Mesenchymal stem cell (in vitro differentiated cells and primary cell): ENCODE measurements around the gene CPSF4.
A peak's percentile ranks its signal among the peaks of the same experiment; 100 is the strongest.

Experiments
- DNase-seq: peaks from one replicate; pipeline ENCODE4 v3.0.0-alpha.2; 2013
- H2AFZ ChIP-seq: one replicate; pipeline ENCODE4 v1.6.1; 2013; ENCODE audit warnings: low read depth, mild to moderate bottlenecking, control low read depth, inconsistent platforms, low read length, moderate library complexity
- H2AK5ac ChIP-seq: 2 replicates; pipeline ENCODE4 v1.6.1; 2013; ENCODE audit warnings: low read length, moderate library complexity, mild to moderate bottlenecking, inconsistent platforms; ENCODE audit not compliant: severe bottlenecking
- H2BK120ac ChIP-seq: one replicate; pipeline ENCODE4 v1.6.1; 2013; ENCODE audit warnings: low read depth, mild to moderate bottlenecking, inconsistent platforms, low read length, moderate library complexity
- H2BK12ac ChIP-seq, 2 experiments: one replicate each; pipeline ENCODE4 v1.6.1; 2013; ENCODE audit warnings: inconsistent platforms in 2 of 2, low read length in 2 of 2, mild to moderate bottlenecking in 2 of 2, moderate library complexity in 2 of 2, control low read depth in 1 of 2
- H2BK15ac ChIP-seq: one replicate; pipeline ENCODE4 v1.6.1; 2013; ENCODE audit warnings: mild to moderate bottlenecking, low read depth, inconsistent platforms; ENCODE audit not compliant: poor library complexity, severe bottlenecking
- H2BK5ac ChIP-seq: 2 replicates; pipeline ENCODE4 v1.6.1; 2013; ENCODE audit warnings: low read depth, mild to moderate bottlenecking, low read length, control low read depth, inconsistent platforms; ENCODE audit not compliant: poor library complexity, severe bottlenecking
- H3K14ac ChIP-seq, 2 experiments: one replicate each; pipeline ENCODE4 v1.6.1; 2013; ENCODE audit warnings: inconsistent platforms in 2 of 2, low read length in 2 of 2, control low read depth in 1 of 2, mild to moderate bottlenecking in 1 of 2, moderate library complexity in 1 of 2
- H3K18ac ChIP-seq, 2 experiments: one replicate each; pipeline ENCODE4 v1.6.1; 2013; ENCODE audit warnings: inconsistent platforms in 2 of 2, low read length in 2 of 2, control low read depth in 1 of 2, low read depth in 1 of 2, mild to moderate bottlenecking in 1 of 2
- H3K23ac ChIP-seq, 2 experiments: one replicate each; pipeline ENCODE4 v1.6.1; 2013; ENCODE audit warnings: inconsistent platforms in 2 of 2, low read length in 2 of 2, mild to moderate bottlenecking in 2 of 2, moderate library complexity in 2 of 2, control low read depth in 1 of 2
- H3K27ac ChIP-seq: 2 replicates; pipeline ENCODE4 v1.5.1; 2013; ENCODE audit warnings: mild to moderate bottlenecking, moderate library complexity, low read length, control low read depth, inconsistent platforms; ENCODE audit not compliant: poor library complexity, severe bottlenecking
- H3K27me3 ChIP-seq, 2 experiments: 2 replicates each; pipeline versions ENCODE4 v1.6.1 to v1.7.0; 2013; ENCODE audit warnings: low read length in 2 of 2, mild to moderate bottlenecking in 2 of 2, moderate library complexity in 2 of 2, control low read depth in 1 of 2, inconsistent platforms in 1 of 2; ENCODE audit not compliant: control insufficient read depth in 1 of 2, insufficient read depth in 1 of 2
- H3K36me3 ChIP-seq, 2 experiments: 2 replicates each; pipeline versions ENCODE4 v1.6.1 to v1.7.0; 2013; ENCODE audit warnings: low read length in 2 of 2, control low read depth in 1 of 2, inconsistent platforms in 1 of 2, low read depth in 1 of 2, mild to moderate bottlenecking in 1 of 2; ENCODE audit not compliant: insufficient read depth in 2 of 2, control insufficient read depth in 1 of 2
- H3K4ac ChIP-seq, 2 experiments: one replicate each; pipeline ENCODE4 v1.6.1; 2013; ENCODE audit warnings: inconsistent platforms in 2 of 2, low read length in 2 of 2, mild to moderate bottlenecking in 2 of 2, moderate library complexity in 2 of 2, control low read depth in 1 of 2, low read depth in 1 of 2
- H3K4me1 ChIP-seq: 2 replicates; pipeline ENCODE4 v1.6.1; 2013; ENCODE audit warnings: low read depth, low read length, control low read depth; ENCODE audit not compliant: control insufficient read depth, insufficient read depth
- H3K4me2 ChIP-seq: 2 replicates; pipeline ENCODE4 v1.6.1; 2013; ENCODE audit warnings: low read length, mild to moderate bottlenecking, inconsistent platforms; ENCODE audit not compliant: poor library complexity, severe bottlenecking
- H3K4me3 ChIP-seq, 2 experiments: 2 replicates each; pipeline versions ENCODE4 v1.5.1 to v1.7.0; 2013; ENCODE audit warnings: low read length in 2 of 2, mild to moderate bottlenecking in 2 of 2, control low read depth in 1 of 2, low read depth in 1 of 2; ENCODE audit not compliant: insufficient read depth in 1 of 2
- H3K79me1 ChIP-seq: replicated peaks from 2 replicates; pipeline ENCODE4 v1.6.1; 2013; ENCODE audit warnings: mild to moderate bottlenecking, control low read depth, low read length, inconsistent platforms; ENCODE audit not compliant: poor library complexity, severe bottlenecking
- H3K9ac ChIP-seq: 2 replicates; pipeline ENCODE4 v1.7.0; 2013; ENCODE audit warnings: mild to moderate bottlenecking, low read length, moderate library complexity
- H3K9me3 ChIP-seq: 2 replicates; pipeline ENCODE4 v1.7.0; 2013; ENCODE audit warnings: mild to moderate bottlenecking, low read length; ENCODE audit not compliant: control insufficient read depth
- H4K8ac ChIP-seq: one replicate; pipeline ENCODE4 v1.6.1; 2013; ENCODE audit warnings: inconsistent platforms, mild to moderate bottlenecking, low read length, moderate library complexity
- H4K91ac ChIP-seq: one replicate; pipeline ENCODE4 v1.6.1; 2013; ENCODE audit warnings: mild to moderate bottlenecking, low read length, inconsistent platforms
- WGBS: methylation state at CpG from one replicate; pipeline ENCODE4 v1.1.7; 2013; ENCODE audit warnings: mixed read lengths; 5-methylcytosine and 5-hydroxymethylcytosine counted together

The CPSF4 gene

DNA sequence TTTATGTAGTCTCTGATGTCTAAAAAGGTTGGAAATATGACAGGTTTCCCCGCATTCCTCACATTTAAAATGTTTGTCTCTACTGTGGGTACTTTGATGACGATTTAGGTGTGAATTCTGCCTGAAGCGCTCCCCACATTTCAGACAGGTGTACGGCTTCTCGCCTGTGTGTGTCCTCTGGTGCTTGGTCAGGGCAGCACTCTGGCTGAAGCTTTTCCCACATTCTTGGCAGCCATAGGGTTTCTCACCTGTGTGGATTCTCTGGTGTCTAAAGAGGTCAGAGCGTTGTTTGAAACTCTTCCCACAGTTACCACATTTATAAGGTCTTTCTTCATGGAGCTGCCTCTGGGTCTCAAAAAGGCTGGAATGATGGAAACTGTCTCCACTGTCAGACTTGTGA lies 55.1 kb downstream of the CPSF4 start:
- Histone ChIP-seq H4K91ac (no peak overlapping the region), H3K9me3 (peaks cover 23% of the 10 kb centered on the region), H3K36me3 (peaks cover 50 to 63% of the 10 kb centered on the region in 2 experiments), H2AK5ac (no peak overlapping the region), H3K23ac (no peak overlapping the region), H3K79me1 (peaks cover 29% of the 10 kb centered on the region), H2AFZ (no peak overlapping the region), H3K27ac (no peak overlapping the region), H2BK120ac (no peak overlapping the region), H3K9ac (no peak overlapping the region), H2BK15ac (no peak overlapping the region), H3K4me1 (peaks cover 7% of the 10 kb centered on the region), H3K4me3 (peak overlapping the region in 1 of 2 experiments; percentile 56), H2BK5ac (no peak overlapping the region), H3K14ac (no peak overlapping the region), H2BK12ac (no peak overlapping the region), H4K8ac (no peak overlapping the region), H3K27me3 (no peaks in the 10 kb centered on the region), H3K18ac (no peak overlapping the region), H3K4ac (no peak overlapping the region), H3K4me2 (no peak overlapping the region)
- WGBS, result over 99% methylated on average over 6 of the region's 6 CpGs
- no peak for DNase-seq

DNA sequence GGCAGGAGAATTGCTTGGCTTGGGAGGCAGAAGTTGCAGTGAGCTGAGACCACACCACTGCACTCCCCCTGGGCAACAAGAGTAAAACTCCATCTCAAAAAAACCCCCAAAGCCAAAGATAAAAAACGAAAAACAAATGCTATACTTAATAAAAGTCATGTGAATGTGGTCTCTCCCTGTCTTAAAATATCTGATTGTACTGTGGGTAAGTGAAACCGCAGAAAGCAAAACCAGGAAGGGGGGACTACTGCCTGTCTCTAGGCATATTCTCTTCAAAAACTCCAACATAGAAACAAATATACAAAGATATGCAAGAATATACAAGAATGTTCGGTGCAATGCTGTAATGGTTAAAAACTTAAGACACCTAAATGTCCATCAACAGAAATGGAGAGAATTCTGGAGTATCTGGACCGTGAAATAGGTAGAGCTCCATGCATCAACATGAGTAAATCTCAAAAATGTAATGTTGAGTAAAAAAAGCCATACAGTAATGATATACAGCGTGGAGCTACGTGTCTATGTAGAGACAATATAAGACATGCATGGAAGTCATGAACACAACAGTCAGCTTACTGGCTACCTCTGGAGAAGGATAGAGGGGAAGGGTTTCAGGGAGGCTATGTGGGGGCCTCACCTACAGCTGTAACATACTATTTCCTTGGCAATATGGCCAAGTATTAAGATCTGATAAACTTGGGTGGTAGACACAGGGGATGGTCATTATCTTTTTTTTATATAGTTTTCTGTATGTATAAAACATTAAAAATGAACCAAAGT lies 59.2 kb downstream of the CPSF4 start:
- Histone ChIP-seq H3K4me2 (peak overlapping the region; percentile 77), H2BK5ac (no peak overlapping the region), H3K23ac (no peak overlapping the region), H4K8ac (no peak overlapping the region), H3K4me1 (peaks cover 11% of the 10 kb centered on the region), H2BK12ac (no peak overlapping the region), H2BK15ac (no peak overlapping the region), H3K4me3 (peak overlapping the region in 1 of 2 experiments; percentile 97), H3K79me1 (peaks cover 19% of the 10 kb centered on the region), H4K91ac (no peak overlapping the region), H3K14ac (no peak overlapping the region), H3K9ac (peak overlapping the region; percentile 97), H3K36me3 (peaks cover 29 to 50% of the 10 kb centered on the region in 2 experiments), H2AFZ (no peak overlapping the region), H3K4ac (no peak overlapping the region), H2AK5ac (no peak overlapping the region), H2BK120ac (no peak overlapping the region), H3K9me3 (peaks cover 20% of the 10 kb centered on the region), H3K18ac (no peak overlapping the region), H3K27ac (no peak overlapping the region), H3K27me3 (no peaks in the 10 kb centered on the region)
- DNase-seq, result no peak
- 96% methylated on average over 4 of the region's 6 CpGs for WGBS

GRCh38 chr7:99498546-99498944 lies 59.8 kb downstream of the CPSF4 start:
- H3K4me3 ChIP-seq, result peak overlapping the region; percentile 1 to 97
- H3K14ac ChIP-seq, result no peak overlapping the region
- H3K36me3 ChIP-seq, result peaks cover 23 to 44% of the 10 kb centered on the region in 2 experiments
- no peaks in the 10 kb centered on the region for H3K27me3 ChIP-seq
- no peak overlapping the region for H3K23ac ChIP-seq
- peak overlapping the region; percentile 7 for H4K91ac ChIP-seq
- H2BK12ac ChIP-seq, result no peak overlapping the region
- peaks cover 11% of the 10 kb centered on the region for H3K4me1 ChIP-seq
- H2BK15ac ChIP-seq, result no peak overlapping the region
- H3K27ac ChIP-seq, result no peak overlapping the region
- peak overlapping the region; percentile 97 for H3K9ac ChIP-seq
- H3K4me2 ChIP-seq, result peak overlapping the region; percentile 77
- H3K9me3 ChIP-seq, result peaks cover 15% of the 10 kb centered on the region
- no peak for DNase-seq
- H3K4ac ChIP-seq, result no peak overlapping the region
- no peak overlapping the region for H4K8ac ChIP-seq
- H3K18ac ChIP-seq, result no peak overlapping the region
- 73% methylated on average over 11 of the region's 11 CpGs for WGBS
- no peak overlapping the region for H2BK120ac ChIP-seq
- peaks cover 17% of the 10 kb centered on the region for H3K79me1 ChIP-seq
- H2AK5ac ChIP-seq, result no peak overlapping the region
- H2BK5ac ChIP-seq, result no peak overlapping the region
- H2AFZ ChIP-seq, result no peak overlapping the region

GRCh38 chr7:99499371-99499720 lies 60.6 kb downstream of the CPSF4 start:
- no peak for DNase-seq
- peak overlapping the region; percentile 87 to 97 for H3K4me3 ChIP-seq
- peak overlapping the region in 1 of 2 experiments; percentile 53 for H3K14ac ChIP-seq
- H3K4me2 ChIP-seq, result peak overlapping the region; percentile 78
- no peak overlapping the region for H2BK12ac ChIP-seq
- no peak overlapping the region for H4K91ac ChIP-seq
- H3K18ac ChIP-seq, result peak overlapping the region in 1 of 2 experiments; percentile 55
- no peak overlapping the region for H2BK15ac ChIP-seq
- peak overlapping the region in 1 of 2 experiments; percentile 79 for H3K23ac ChIP-seq
- H3K79me1 ChIP-seq, result peaks cover 10% of the 10 kb centered on the region
- 2% methylated on average over 14 of the region's 14 CpGs for WGBS
- H3K4ac ChIP-seq, result peak overlapping the region in 1 of 2 experiments; percentile 78
- no peaks in the 10 kb centered on the region for H3K27me3 ChIP-seq
- H3K27ac ChIP-seq, result peak overlapping the region; percentile 85
- H3K9ac ChIP-seq, result peak overlapping the region; percentile 97
- no peak overlapping the region for H2AK5ac ChIP-seq
- H2AFZ ChIP-seq, result peak overlapping the region; percentile 60
- H3K9me3 ChIP-seq, result peaks cover 6% of the 10 kb centered on the region
- H2BK5ac ChIP-seq, result no peak overlapping the region
- peaks cover 15 to 36% of the 10 kb centered on the region in 2 experiments for H3K36me3 ChIP-seq
- no peak overlapping the region for H2BK120ac ChIP-seq
- H4K8ac ChIP-seq, result peak overlapping the region; percentile 4
- H3K4me1 ChIP-seq, result peaks cover 14% of the 10 kb centered on the region
